ENCODE results near the gene NME7.

The NME7 gene

DNA sequence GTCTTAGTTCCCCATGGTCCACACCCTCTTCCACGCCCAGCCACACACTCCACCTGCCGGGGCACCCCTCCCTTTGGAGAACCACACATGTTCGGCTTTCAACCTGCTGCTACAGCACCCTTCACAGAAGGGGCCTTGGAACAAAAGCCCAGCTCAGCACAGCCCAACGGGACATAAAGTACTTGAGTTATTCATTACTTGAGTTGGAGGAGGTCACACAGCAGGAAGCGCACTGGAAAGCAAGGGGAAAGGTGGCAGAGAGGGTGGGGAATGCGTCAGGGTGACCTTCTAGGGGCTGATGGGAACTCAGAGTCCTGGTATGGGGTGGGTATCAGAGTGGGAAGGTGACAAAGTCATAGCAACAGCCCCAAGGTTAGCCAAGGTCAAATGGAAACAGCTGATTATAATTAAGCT, 264.1 kb downstream of the NME7 start:
- no peak for DNase-seq

DNA sequence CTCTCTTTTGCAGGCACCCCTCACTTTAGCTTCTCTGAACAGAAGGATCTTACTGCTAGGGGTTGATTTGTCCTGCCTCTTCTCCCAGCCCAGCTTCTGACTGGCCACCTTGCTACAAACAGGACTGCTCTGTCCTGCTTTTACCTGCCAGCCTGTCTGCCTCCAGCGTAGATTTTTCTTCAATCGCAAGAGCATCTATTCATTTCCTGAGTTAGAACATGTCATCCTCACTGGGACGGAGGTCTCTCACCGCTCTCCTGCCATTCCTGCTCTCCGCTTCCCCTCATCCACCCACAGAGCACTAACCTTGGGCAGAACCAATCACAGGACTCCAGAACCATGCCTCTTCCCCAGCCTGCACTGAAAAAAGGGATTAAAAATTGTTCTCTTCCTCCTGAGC, 264.6 kb downstream of the NME7 start:
- DNase-seq: no peak

DNA sequence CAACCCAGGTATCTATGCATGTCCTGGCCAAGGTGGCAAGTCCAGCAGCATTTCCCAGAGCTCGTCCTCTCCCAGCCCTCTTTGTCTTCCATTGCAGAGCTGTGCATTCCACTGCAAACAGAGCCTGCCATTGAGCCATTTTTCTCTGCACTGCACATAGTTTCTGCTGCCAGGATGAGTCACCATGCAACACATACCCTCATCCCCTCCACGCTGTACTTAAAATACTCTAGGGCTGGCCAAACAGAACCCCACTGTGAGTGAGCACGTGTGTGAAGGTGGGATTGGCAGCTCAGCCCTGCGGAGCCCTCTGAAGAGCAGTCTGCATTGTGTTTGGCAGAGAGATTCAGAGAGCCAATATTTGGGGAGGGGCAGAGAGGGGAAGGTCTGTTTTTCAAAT, 265.0 kb downstream of the NME7 start:
- no peak for DNase-seq

DNA sequence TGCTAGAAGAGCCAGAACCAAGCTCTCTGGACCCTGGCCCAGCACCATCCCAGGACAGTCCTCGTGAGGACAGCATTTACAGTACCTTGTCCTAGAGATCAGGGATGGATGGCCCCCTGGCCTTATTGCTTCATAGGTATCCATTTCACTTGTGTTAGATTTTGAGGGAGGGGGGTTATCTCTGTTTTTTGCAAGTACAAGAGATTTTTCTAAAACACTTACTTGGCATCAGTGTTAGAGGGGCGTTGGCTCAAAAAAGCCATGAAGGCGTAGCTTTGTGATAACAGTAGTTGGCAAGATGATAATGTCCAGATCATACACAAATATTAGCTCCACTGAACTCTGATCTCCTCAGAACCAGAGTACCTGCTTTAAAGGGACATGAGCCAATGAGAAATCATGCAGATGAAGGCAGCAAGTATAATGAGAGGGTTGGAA, 266.9 kb downstream of the NME7 start:
- no peak for DNase-seq

DNA sequence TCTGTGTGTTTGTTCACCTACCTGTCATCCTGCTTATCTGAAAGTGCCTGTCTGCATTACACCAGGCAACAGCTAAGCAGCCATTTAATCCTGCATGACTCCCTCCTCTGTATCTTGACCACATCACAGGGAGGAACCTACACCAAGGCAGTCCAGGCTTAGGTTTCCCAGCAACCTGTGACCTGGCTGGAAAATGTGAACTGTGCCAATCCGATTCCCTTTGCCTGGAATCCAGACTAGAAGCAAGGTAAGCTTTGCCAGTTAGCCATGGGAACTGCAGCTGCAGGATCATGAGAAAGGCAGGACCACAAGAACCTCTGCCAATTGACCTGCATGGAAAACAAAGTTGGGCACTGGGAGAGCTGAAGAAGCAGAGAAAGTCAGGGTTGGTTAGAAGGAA, 267.4 kb downstream of the NME7 start:
- no peak for DNase-seq

DNA sequence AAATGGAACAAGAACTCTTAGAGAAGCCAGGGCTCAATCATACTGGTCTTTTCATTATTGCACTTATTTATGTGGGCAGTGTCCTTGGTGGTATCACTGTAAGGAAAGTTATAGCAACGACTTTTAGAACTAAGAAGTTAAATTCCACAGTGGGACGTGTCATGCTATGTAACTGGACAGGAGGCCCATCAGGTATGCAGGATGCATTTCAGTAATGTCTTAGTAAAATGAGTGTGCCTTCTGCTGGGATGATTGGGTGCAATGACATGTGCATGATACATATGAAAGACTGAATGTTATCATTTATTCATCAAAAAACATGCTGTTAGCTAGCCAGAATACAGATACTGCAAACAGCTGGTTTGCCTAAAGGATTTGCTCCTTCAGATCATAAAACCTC, 268.0 kb downstream of the NME7 start:
- DNase-seq: no peak

DNA sequence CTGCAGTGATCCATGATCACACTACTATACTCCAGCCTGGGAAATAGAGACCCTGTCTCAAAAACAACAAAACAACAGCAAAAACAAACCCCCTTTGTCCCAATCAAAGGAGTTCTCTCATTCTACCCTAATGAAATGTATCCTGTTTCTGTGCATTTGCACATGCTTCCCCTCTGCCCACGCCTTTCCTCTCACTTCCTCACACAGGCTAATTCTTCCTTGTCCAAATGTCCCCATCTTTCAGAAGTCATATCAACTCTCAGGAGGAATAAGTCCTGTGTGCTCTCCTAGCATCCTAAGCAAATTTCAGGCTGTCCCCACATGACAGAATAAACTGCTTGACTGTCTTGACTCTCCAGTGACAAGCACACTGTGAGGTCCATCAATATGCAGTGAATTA, 269.2 kb downstream of the NME7 start:
- no peak for DNase-seq

DNA sequence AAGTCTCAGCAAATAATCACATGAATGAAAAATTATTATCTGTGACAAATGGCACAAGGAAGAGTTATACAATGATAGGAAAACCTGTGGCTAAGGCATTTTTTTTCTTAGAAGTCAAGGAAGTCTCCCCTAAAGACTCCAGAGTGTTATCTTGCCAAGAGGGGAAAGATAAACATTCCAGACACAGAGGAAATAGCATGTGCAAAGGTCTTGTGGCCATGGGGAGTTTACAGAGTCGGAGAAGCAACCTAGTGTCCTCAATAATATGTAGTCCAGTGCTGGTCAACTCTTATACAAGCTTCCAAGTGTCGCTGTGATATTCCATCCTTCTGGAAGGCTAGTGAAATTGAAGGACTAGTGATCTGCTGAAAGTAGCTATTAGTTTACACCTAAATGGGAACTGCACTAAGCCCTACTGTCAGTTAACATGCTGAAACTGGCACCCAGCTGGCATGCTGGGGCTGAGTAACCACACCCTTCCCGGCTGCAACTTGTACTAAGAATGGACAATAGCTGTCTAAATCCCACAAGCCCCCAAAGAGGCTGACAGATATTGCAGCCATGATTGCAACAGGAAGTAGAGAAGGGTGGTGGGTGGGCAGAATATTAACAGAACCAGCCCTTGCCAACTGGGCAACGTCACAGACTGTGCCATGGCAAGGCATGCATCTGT, 272.6 kb downstream of the NME7 start:
- no peak for DNase-seq

DNA sequence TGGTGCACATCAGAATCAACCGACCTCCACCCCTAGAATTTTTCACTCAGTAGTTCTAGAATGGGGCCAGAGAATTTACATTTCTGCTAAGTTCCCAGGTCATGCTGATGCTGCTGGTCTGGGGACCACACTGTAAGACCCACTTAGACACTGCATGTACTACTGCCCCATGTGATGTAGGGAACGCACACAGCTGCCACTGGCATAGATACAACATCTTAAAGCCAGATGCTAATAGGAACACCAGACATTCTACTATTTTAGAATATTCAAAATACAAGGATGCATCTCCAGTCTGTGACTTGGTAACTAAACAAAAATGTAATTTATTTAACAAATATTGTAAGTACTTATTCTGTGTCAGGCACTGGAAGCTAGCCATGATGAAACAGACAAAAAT, 275.2 kb downstream of the NME7 start:
- no peak for DNase-seq

DNA sequence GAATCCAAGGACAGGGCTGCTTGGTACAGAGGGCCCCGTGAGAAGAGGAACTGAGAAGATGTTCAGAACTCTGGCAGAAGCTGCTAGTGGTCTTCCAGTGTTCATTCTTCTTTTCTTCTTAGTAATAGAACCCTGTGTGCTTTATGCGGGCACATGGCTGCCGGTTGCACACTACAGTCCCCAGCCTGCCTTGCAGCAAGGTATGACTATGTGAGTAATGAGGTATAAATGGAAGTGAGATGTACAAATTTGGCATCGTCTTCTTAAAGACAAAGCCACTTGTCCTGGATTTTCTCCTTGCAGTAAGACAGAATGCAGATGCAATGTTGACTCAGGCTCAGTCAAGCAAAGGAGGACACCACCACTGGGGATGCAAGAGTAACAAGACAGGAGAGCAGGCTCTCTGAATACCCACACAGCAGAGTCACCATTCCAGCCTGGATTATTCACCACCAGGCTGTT, 276.1 kb downstream of the NME7 start:
- no peak for DNase-seq

DNA sequence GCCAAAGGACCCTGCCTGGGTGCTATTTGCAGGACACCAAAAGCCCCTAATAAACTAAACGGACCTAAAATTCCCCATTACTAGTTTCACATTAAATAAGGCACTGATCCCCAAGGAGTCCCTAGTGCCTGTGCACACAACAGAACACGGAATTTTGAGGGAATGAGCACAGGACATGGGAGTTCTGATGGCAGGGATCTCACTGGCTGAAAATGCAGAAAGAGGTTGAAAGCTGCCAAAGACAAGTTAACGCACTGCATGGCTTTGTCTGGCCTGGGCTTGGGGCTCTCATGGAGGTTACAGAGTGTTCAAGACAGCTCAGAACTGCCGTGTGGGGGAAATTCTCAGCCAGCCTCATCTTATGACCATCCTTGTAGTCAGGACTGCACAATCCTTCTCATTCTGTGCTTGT, 276.7 kb downstream of the NME7 start:
- DNase-seq: no peak

DNA sequence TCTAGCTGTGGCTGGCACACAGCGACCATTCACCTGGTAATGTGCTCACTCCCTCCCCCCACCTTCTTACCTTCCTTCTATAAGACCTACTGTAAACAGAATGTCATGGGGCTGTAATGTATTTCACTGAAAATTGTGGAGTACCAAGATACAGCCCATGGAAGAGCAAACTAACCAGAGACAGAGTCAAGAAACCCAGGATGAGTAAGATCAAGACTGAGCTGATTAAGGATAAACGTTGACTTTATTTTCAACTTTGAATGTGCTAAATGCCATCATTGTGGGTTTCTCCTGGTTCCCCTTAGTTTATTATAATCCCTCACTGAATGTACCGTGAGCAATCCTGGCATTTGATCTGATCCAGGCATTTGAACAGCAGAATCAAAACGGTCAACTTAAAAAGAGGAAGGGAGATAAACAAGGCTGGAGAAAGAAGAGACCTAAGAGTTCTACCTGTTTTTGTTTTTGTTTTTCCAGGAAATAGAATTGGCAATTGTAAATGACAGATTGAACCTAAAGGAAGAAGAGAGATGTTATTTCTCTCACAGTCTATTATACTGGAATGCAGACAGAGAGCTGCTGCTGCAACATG, 277.2 kb downstream of the NME7 start:
- DNase-seq: peak; percentile 8

DNA sequence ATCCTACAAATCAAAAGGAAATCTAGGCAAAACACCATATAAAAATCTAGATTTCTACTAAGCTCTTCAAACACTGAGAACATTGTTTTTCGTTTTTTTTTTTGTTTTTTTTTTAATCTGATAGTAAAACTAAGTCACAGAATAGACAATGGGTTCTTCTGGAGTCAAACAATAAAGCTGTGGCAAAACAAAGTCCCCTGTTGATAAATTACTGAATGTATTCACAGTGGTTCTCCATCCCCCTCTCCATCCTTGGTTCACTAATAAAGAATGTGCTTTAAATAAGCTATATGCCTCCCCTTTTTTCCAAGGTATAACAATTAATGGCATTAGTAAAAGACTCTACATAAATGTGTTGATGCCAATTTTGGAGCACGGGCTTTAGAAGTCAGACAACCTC, 277.8 kb downstream of the NME7 start:
- DNase-seq: no peak

DNA sequence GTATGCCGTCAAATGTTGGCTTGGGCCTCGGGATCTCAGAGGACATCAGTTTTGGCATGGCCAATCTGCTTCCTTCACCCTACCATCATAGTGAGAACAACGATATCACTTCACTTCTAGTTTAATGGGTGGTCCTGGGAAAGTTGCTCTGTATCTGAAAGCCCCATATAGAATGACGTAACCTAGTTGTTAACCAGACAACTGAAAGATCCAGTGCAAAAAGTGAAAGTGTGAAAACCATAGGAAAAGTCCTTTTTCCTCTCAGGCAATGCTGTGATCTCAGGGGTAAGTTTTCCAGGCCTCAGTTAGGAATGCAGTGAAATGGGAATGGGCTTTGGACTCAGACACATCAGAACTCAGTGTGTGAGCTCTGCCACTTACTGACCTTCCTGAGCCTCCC, 279.7 kb downstream of the NME7 start:
- DNase-seq: no peak

DNA sequence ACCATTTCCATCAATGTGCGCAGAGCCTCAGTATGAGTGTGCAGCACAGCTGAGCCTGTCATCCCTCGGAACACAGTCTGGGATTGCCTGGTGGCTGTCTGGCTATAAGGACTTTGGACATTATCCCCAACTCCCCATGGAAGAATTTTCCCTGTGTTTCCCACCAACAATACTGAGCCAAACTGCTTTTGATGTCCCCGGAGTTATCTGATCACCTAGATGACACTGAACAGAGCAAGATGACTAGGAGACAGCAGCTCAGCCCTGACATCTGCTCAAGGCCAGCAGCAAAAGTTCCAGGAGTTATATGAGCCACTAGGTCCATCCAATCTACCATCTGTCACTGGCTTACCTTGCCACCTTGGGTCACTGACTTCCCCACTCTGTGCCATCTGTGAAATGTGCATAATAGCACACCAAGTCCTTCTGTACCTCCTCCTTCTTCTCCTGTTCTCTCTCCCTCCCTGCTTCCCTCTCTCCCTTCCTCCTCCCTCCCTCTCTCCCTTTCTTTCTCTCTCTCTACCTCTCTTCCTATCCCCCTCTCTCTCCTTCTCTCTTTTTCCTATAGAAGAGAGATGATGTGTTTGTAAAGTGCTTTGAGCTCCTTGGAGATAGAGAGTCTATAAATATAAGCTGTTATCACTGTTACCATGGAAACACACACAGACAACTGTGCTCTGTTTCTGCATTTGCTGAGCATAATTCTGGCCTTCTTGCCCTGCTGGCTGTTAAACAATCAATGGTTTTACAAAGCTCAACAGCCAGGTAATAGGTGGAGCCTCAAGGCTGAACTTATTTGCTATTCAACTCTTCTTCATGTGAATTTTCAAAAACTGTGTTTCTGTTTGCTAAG, 280.8 kb downstream of the NME7 start:
- DNase-seq: no peak

DNA sequence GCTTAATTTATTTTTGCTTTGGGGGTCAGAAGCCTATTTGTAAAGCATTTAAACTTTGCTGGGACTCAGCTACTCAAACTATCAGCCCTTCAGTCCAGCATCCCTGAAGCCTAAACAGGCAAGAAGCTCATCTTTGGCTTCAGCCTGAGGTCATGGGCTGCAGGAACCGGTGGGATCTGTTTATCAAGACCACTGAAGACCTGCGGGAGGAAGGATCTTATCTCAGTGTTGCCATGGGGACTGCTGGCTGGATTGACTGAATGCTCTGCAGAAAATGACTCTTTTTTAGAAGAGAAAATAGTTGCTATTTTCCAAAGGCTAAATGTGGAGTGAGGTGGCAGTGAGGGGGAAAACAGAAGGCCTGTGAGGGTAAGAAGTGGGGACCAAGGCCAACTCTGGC, 281.7 kb downstream of the NME7 start:
- DNase-seq: no peak

All from activated CD4-positive, alpha-beta T cell treated with anti-CD3 and anti-CD28 coated beads, Interleukin-2, amount 50 U/mL, for 16 hours (primary cell).